ENCODE results near the gene DMD. TPM values are rescaled to one million over a fixed set of nuclear protein-coding genes. Genes with fewer than 3 reads are reported as not detected.

The DMD gene
- total and polyA plus RNA-seq, 2 of the 8 experiments (the other 6 are each of a cell fraction or from before 2014, with no cell fraction given): 4.8 to 7.4 TPM

DNA sequence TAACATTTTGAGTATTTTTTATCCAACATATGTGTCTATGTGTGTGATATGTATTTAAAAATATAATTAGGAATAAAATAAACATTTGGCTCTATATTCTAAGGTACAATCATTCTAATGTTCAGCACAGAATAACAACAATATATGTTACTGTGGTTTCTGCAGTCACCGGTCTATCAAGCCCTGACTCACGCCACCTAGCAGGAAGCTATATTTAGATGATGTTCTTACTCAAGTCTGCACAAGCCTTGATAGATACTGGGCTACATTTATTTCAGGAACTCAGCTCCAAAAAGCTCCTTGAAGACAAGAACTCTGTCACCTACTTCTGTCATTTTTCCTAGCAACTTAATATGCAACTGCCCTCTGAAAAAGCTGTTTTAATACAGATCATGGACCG lies 1987.5 kb downstream of the DMD start (continued):
- TF ChIP-seq, protein P1, sequence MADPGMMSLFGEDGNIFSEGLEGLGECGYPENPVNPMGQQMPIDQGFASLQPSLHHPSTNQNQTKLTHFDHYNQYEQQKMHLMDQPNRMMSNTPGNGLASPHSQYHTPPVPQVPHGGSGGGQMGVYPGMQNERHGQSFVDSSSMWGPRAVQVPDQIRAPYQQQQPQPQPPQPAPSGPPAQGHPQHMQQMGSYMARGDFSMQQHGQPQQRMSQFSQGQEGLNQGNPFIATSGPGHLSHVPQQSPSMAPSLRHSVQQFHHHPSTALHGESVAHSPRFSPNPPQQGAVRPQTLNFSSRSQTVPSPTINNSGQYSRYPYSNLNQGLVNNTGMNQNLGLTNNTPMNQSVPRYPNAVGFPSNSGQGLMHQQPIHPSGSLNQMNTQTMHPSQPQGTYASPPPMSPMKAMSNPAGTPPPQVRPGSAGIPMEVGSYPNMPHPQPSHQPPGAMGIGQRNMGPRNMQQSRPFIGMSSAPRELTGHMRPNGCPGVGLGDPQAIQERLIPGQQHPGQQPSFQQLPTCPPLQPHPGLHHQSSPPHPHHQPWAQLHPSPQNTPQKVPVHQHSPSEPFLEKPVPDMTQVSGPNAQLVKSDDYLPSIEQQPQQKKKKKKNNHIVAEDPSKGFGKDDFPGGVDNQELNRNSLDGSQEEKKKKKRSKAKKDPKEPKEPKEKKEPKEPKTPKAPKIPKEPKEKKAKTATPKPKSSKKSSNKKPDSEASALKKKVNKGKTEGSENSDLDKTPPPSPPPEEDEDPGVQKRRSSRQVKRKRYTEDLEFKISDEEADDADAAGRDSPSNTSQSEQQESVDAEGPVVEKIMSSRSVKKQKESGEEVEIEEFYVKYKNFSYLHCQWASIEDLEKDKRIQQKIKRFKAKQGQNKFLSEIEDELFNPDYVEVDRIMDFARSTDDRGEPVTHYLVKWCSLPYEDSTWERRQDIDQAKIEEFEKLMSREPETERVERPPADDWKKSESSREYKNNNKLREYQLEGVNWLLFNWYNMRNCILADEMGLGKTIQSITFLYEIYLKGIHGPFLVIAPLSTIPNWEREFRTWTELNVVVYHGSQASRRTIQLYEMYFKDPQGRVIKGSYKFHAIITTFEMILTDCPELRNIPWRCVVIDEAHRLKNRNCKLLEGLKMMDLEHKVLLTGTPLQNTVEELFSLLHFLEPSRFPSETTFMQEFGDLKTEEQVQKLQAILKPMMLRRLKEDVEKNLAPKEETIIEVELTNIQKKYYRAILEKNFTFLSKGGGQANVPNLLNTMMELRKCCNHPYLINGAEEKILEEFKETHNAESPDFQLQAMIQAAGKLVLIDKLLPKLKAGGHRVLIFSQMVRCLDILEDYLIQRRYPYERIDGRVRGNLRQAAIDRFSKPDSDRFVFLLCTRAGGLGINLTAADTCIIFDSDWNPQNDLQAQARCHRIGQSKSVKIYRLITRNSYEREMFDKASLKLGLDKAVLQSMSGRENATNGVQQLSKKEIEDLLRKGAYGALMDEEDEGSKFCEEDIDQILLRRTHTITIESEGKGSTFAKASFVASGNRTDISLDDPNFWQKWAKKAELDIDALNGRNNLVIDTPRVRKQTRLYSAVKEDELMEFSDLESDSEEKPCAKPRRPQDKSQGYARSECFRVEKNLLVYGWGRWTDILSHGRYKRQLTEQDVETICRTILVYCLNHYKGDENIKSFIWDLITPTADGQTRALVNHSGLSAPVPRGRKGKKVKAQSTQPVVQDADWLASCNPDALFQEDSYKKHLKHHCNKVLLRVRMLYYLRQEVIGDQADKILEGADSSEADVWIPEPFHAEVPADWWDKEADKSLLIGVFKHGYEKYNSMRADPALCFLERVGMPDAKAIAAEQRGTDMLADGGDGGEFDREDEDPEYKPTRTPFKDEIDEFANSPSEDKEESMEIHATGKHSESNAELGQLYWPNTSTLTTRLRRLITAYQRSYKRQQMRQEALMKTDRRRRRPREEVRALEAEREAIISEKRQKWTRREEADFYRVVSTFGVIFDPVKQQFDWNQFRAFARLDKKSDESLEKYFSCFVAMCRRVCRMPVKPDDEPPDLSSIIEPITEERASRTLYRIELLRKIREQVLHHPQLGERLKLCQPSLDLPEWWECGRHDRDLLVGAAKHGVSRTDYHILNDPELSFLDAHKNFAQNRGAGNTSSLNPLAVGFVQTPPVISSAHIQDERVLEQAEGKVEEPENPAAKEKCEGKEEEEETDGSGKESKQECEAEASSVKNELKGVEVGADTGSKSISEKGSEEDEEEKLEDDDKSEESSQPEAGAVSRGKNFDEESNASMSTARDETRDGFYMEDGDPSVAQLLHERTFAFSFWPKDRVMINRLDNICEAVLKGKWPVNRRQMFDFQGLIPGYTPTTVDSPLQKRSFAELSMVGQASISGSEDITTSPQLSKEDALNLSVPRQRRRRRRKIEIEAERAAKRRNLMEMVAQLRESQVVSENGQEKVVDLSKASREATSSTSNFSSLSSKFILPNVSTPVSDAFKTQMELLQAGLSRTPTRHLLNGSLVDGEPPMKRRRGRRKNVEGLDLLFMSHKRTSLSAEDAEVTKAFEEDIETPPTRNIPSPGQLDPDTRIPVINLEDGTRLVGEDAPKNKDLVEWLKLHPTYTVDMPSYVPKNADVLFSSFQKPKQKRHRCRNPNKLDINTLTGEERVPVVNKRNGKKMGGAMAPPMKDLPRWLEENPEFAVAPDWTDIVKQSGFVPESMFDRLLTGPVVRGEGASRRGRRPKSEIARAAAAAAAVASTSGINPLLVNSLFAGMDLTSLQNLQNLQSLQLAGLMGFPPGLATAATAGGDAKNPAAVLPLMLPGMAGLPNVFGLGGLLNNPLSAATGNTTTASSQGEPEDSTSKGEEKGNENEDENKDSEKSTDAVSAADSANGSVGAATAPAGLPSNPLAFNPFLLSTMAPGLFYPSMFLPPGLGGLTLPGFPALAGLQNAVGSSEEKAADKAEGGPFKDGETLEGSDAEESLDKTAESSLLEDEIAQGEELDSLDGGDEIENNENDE (IDR thresholded peaks at IDR 0.05; ENCODE audit: insufficient replicate concordance, low read length): no peak
- TF ChIP-seq CBX5 (IDR thresholded peaks at IDR 0.05; ENCODE audit: low read depth, low read length) (no peak), POLR2A (IDR thresholded peaks at IDR 0.05; ENCODE audit: control extremely low read depth in 1 of 2, low read depth in 2 of 2, low read length in 2 of 2) (no peak), SIN3A (conservative IDR thresholded peaks at IDR 0.05 in 1 of 2, IDR thresholded peaks at IDR 0.05 in 1 of 2; ENCODE audit: low read depth in 1 of 2, low read length in 2 of 2) (no peak), KDM5A (IDR thresholded peaks at IDR 0.05; ENCODE audit: low read length) (no peak), SIRT6 (IDR thresholded peaks at IDR 0.05; ENCODE audit: low read length) (no peak), RNF2 (IDR thresholded peaks at IDR 0.05; ENCODE audit: borderline replicate concordance, low read depth, low read length, missing control alignments, poor library complexity, severe bottlenecking) (no peak)
- TF ChIP-seq, protein P2, sequence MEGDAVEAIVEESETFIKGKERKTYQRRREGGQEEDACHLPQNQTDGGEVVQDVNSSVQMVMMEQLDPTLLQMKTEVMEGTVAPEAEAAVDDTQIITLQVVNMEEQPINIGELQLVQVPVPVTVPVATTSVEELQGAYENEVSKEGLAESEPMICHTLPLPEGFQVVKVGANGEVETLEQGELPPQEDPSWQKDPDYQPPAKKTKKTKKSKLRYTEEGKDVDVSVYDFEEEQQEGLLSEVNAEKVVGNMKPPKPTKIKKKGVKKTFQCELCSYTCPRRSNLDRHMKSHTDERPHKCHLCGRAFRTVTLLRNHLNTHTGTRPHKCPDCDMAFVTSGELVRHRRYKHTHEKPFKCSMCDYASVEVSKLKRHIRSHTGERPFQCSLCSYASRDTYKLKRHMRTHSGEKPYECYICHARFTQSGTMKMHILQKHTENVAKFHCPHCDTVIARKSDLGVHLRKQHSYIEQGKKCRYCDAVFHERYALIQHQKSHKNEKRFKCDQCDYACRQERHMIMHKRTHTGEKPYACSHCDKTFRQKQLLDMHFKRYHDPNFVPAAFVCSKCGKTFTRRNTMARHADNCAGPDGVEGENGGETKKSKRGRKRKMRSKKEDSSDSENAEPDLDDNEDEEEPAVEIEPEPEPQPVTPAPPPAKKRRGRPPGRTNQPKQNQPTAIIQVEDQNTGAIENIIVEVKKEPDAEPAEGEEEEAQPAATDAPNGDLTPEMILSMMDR (IDR thresholded peaks at IDR 0.05; ENCODE audit: control extremely low read depth in 1 of 3, insufficient read depth in 1 of 3, low read depth in 1 of 3, low read length in 3 of 3): no peak

Measured in H1 (cell line).